Esophagus mucosa (tissue), 1 donor: ENCODE data around the gene CD200. TPM values are rescaled to one million over a fixed set of nuclear protein-coding genes. Genes with fewer than 3 reads are reported as not detected.
"Not testable (repeated sequence)": the region's sequence is repeated elsewhere in the genome, so short reads cannot be mapped to it uniquely, and the experiment has no call there.

Experiments used
- ATAC-seq: fragments of 200-7000 bp; cut with Tn5 transposase; one replicate; pipeline ENCODE4 v1.9.1; 2020
- total RNA-seq: library from RNA; stranded (reverse); gene quantifications from one replicate; pipeline ENCODE4 v1.2.4, GENCODE V29; 2023
- donor health status: DM: yes; HTN: yes; CAD: no.

Gene CD200
- total RNA-seq, 1 donor from 2014 or later: 1.1 TPM

DNA sequence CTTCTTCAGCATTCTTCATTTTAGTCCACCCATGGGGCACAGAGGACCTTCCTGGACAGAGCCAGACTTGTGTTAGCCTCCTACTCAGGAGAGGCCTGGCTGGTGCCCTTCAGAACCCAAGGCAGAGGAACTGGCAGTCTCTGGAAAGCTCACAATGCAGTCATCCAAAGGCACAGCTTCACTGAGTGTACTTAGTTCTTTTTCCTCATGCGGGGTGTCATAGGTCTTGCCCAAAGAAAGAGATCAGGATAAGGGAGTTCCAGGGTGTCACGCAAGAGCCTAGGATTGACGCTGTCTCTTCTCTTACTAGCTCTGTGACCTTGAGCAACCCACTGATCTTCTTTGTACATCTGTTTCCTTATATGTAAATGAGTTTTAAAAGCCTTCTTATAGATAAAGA lies 58.7 kb downstream of the CD200 start:
- no peak for ATAC-seq

- no peak for ATAC-seq
Observed at GRCh38 chr3:112392393-112393359, 59.7 kb downstream of the CD200 start.

- no peak for ATAC-seq
Observed at GRCh38 chr3:112393360-112393728, 60.4 kb downstream of the CD200 start.

GRCh38 chr3:112394003-112394640 lies 61.2 kb downstream of the CD200 start:
- no peak for ATAC-seq

- no peak for ATAC-seq
Observed at GRCh38 chr3:112395181-112395895, 62.4 kb downstream of the CD200 start.

GRCh38 chr3:112395896-112396290 lies 62.9 kb downstream of the CD200 start:
- ATAC-seq: no peak

DNA sequence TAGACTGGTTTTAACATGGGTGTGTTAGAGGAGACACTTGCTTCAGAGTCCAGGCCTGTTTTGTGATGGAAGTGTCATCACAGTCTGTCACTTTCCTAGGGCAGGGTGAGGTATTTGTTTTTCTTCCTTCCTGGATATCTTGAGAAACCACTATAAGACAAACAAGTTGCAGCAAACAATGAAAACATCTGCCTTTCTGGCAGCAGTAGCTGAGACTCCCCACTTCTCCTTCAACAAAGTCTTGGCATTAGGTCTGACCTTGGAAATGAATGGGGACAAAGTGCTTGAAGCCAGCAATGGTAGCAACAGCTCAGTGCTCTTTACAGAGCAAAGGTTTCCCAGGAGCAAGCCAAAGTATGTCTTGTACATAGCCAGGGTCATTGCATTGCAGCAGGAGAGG lies 64.6 kb downstream of the CD200 start:
- peak; percentile 36 for ATAC-seq

- ATAC-seq: no peak
Observed at GRCh38 chr3:112399064-112399463, 66.1 kb downstream of the CD200 start.

GRCh38 chr3:112399554-112399953 lies 66.6 kb downstream of the CD200 start:
- not testable (repeated sequence) for ATAC-seq

DNA sequence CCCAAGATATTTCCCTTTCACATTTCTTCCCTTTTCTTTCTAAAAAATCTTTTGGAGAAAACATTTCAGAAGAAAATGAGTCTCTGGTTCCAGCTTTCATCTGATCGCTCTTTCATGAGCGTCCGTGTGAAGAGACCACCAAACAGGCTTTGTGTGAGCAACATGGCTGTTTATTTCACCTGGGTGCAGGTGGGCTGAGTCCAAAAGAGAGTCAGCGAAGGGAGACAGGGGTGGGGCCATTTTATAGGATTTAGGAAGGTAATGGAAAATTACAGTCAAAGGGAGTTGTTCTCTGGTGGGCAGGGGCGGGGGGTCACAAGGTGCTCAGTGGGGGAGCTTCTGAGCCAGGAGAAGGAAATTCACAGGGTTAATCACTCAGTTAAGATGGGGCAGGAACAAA lies 67.4 kb downstream of the CD200 start:
- ATAC-seq: not testable (repeated sequence)

DNA sequence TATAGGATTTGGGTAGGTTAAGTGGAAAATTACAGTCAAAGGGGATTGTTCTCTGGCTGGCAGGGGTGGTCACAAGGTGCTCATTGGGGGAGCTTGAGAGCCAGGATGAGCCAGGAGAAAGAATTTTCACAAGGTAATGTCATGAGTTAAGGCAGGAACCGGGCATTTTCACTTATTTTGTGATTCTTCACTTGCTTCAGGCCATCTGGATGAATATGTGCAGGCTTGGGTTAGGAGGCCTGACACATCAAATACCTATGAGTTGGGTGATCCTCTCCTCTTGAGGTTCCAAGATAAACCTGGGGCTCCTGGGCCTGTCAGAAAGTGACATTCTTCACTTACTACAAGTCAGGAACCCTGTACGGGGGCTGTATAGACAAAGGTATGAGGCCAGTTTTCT lies 68.7 kb downstream of the CD200 start:
- ATAC-seq: no peak

DNA sequence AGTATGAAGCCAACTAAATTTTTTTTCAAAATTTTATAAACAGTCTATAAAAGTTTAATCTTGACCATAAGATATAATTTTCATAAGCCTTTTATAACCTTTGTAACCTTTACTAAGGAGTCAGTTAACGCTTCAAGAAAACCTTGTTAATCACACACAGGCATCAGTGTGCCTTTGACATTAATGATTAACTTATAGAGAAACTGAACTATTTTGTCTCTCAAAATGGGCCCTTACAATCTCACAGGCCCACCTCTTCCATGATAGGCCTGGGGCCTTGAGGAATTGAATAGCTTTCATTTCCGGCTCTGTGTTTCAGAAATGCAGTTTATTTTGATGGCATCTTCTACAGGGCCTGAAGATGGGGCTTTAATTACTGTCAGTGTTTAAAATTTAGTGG lies 70.1 kb downstream of the CD200 start:
- ATAC-seq: no peak

- not testable (repeated sequence) for ATAC-seq
Observed at GRCh38 chr3:112404924-112405549, 72.1 kb downstream of the CD200 start.

DNA sequence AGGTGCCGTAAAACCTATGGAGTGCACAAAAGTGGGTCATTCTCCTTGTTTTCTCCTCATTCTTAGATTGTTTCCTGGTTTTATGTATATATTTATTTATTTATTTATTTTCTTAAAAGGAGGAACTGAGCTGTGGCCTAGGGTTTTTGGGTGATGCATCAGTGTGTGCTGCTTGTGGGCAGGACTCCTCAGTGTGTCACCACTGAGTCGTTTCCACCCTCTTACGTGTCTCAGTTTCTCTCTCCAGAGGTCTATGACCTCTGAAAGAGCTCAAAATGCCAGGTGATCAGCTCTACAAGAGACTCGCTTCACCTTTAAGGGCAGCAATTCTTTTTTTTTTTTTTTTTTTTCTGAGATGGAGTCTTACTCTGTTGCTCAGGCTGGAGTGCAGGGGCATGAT lies 72.9 kb downstream of the CD200 start:
- peak; percentile 39 for ATAC-seq

- no peak for ATAC-seq
Observed at GRCh38 chr3:112407214-112407887, 74.4 kb downstream of the CD200 start.

DNA sequence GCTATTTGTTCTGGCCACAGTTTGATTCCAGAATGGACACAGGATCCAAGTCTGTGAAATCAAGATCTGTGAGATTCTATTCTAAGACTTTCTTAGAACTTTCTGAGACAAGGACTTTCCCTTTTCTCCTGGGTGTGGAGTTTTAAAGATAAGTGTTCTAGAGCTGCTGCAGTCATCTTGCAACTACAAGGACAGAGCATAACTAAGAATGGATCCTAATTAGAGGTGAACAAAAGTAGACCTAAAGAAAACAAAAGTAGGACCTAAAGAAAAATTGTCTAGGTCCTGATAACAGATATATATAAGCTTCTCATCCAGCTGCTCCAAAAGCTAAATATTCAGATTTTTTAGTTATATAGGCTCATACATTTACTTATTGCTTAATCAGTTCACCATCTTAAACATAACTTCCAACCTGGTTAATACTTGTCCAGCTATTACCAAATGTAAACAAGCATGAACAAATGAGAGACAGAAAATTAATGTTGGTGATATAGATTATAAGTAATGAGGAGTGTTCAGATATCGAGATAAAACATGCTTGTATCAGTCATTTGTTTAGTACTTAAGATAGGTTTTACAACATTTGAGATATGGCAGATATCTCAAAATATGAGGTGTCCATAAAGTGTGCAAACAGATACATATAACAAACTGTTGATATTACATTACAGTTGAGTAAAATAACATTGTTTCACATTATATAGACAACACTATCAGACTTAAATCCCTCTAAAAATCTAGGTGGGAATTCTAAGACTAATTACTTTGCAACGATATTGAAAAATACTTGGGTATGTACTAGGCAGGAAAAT lies 75.1 kb downstream of the CD200 start:
- no peak for ATAC-seq

DNA sequence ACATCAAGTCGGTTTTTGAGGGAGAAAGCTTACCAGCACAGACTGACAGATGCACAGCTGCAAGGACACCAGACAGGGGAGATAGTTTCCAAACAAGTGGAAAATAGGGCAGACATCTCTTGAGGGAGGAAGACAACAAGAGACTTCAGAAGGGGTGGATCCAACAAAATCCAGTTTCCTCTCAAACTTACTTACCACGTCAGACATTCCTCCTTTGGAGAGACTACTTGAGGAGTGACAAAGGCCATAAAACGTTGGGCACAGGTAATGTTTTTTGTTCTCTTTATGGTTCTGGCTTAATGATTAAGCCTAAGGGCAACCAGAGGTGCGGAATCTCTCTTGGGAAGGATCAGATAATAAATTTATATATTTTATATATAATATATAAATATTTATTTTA lies 76.1 kb downstream of the CD200 start:
- no peak for ATAC-seq

- ATAC-seq: no peak
Observed at GRCh38 chr3:112411425-112411824, 78.5 kb downstream of the CD200 start.
